Vagina (tissue), 2 donors: ENCODE data around the gene ERC2.

Experiments used
- POLR2AphosphoS5 ChIP-seq, 2 donors: sonication (generic); formaldehyde crosslinking; IDR thresholded peaks; one replicate each; pipeline ENCODE4 v1.9.0; 2017; ENCODE audit warnings: antibody characterized with exemption in 2 of 2, mild to moderate bottlenecking in 2 of 2, low read depth in 1 of 2; ENCODE audit not compliant: insufficient read depth in 1 of 2
- TF ChIP-seq, protein P1 (sequence below), 3 experiments: fragments of 450-650 bp in 2 of 3; fragments of 200-600 bp in 1 of 3; sonication (generic) in 1 of 3; IDR thresholded peaks; one replicate each; pipeline ENCODE4 v1.5.1; 2017 to 2019; ENCODE audit warnings: antibody characterized with exemption in 3 of 3, mild to moderate bottlenecking in 2 of 3, moderate library complexity in 2 of 3

DNA sequence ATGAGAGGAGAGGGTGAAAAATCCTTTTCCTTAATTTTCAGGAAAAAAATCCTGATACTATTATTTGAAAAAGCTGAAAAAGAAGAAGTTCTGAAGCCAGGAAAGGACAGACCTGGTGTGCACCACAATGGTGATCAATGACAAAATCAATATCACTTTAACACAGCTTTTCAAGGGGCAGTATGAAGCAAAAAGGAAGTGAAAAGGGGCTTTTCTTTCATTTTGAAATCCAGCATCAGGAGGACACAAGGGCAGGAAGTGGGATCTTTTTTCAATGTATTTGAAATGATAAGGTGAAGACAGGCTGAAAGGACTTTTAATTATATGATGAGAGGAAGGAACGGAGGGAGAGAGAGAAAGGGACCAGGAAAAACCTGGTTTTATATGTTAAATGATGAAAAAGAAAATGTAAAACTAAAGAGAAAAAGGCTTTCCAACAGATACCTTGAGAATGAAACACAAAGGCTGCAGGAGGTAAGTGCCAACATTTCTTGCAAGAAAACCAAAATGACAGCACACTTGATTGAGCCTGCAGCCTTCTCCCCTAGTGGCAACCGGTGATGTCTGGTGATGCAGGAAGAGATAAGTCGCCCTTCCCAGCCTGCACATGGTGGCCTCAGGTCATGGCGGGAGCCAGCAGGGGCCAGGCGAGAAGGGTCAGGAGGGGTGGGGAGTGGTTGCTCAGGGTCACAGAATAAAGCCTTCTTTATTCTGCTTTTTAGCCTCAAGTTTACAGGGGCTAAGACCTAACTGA lies 744.4 kb downstream of the ERC2 start:
- no peak for TF ChIP-seq POLR2AphosphoS5 (IDR thresholded peaks at IDR 0.05; ENCODE audit: insufficient read depth in 1 of 2, low read depth in 1 of 2)
- TF ChIP-seq, protein P1, sequence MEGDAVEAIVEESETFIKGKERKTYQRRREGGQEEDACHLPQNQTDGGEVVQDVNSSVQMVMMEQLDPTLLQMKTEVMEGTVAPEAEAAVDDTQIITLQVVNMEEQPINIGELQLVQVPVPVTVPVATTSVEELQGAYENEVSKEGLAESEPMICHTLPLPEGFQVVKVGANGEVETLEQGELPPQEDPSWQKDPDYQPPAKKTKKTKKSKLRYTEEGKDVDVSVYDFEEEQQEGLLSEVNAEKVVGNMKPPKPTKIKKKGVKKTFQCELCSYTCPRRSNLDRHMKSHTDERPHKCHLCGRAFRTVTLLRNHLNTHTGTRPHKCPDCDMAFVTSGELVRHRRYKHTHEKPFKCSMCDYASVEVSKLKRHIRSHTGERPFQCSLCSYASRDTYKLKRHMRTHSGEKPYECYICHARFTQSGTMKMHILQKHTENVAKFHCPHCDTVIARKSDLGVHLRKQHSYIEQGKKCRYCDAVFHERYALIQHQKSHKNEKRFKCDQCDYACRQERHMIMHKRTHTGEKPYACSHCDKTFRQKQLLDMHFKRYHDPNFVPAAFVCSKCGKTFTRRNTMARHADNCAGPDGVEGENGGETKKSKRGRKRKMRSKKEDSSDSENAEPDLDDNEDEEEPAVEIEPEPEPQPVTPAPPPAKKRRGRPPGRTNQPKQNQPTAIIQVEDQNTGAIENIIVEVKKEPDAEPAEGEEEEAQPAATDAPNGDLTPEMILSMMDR (IDR thresholded peaks at IDR 0.05): no peak
